Neuronal stem cell (in vitro differentiated cells): ENCODE results near the gene CDH12.

Experiments used
- DNase-seq: peaks from one replicate; pipeline ENCODE4 v3.0.0-alpha.2; 2013; ENCODE audit warnings: low spot score
- H2AFZ ChIP-seq: one replicate; pipeline ENCODE4 v1.6.1; 2013; ENCODE audit warnings: mild to moderate bottlenecking, low read length, inconsistent platforms
- H2AK5ac ChIP-seq: 2 replicates; pipeline ENCODE4 v1.6.1; 2013; ENCODE audit warnings: low read depth, mild to moderate bottlenecking, inconsistent platforms, low read length, moderate library complexity, mixed read lengths
- H2BK120ac ChIP-seq: 2 replicates; pipeline ENCODE4 v1.6.1; 2013; ENCODE audit warnings: low read depth, mild to moderate bottlenecking, inconsistent platforms, low read length, moderate library complexity, mixed read lengths
- H2BK12ac ChIP-seq: one replicate; pipeline ENCODE4 v1.6.1; 2013; ENCODE audit warnings: low read length, inconsistent platforms
- H2BK15ac ChIP-seq: 2 replicates; pipeline ENCODE4 v1.6.1; 2013; ENCODE audit warnings: mild to moderate bottlenecking, low read length, inconsistent platforms, mixed read lengths
- H2BK5ac ChIP-seq: one replicate; pipeline ENCODE4 v1.6.1; 2013; ENCODE audit warnings: inconsistent platforms, mild to moderate bottlenecking, low read length, moderate library complexity
- H3K14ac ChIP-seq: one replicate; pipeline ENCODE4 v1.6.1; 2013; ENCODE audit warnings: low read length, inconsistent platforms
- H3K18ac ChIP-seq: 2 replicates; pipeline ENCODE4 v1.6.1; 2013; ENCODE audit warnings: low read length, inconsistent platforms
- H3K23ac ChIP-seq: 2 replicates; pipeline ENCODE4 v1.6.1; 2013; ENCODE audit warnings: low read depth, mild to moderate bottlenecking, mixed read lengths, low read length, inconsistent platforms; ENCODE audit not compliant: poor library complexity
- H3K27ac ChIP-seq: replicated peaks from 3 replicates; pipeline ENCODE4 v1.5.1; 2013; ENCODE audit warnings: low read length, inconsistent platforms
- H3K27me3 ChIP-seq, 3 experiments: 2 replicates each; pipeline ENCODE4 v1.6.1; 2013; ENCODE audit warnings: low read length in 3 of 3, mild to moderate bottlenecking in 2 of 3, inconsistent platforms in 1 of 3, low read depth in 1 of 3, mixed read lengths in 1 of 3, moderate library complexity in 1 of 3; ENCODE audit not compliant: control insufficient read depth in 3 of 3, insufficient read depth in 3 of 3
- H3K36me3 ChIP-seq, 2 donors: replicated peaks in 1 of 2; 2 replicates each; pipeline ENCODE4 v1.6.1; 2013; ENCODE audit warnings: low read length in 2 of 2; ENCODE audit not compliant: control insufficient read depth in 2 of 2, insufficient read depth in 2 of 2
- H3K4ac ChIP-seq: 2 replicates; pipeline ENCODE4 v1.6.1; 2013; ENCODE audit warnings: inconsistent platforms, mild to moderate bottlenecking, low read length, moderate library complexity
- H3K4me1 ChIP-seq, 2 donors: 1 replicate in 1 of 2; 2 replicates in 1 of 2; pipeline ENCODE4 v1.6.1; 2013; ENCODE audit warnings: low read length in 2 of 2, low read depth in 1 of 2; ENCODE audit not compliant: control insufficient read depth in 2 of 2, insufficient read depth in 1 of 2
- H3K4me2 ChIP-seq: one replicate; pipeline ENCODE4 v1.6.1; 2013; ENCODE audit warnings: mild to moderate bottlenecking, low read length, inconsistent platforms; ENCODE audit not compliant: insufficient read depth, poor library complexity, severe bottlenecking
- H3K4me3 ChIP-seq, 2 donors: 2 replicates each; pipeline ENCODE4 v1.5.1; 2013; ENCODE audit warnings: low read length in 2 of 2, mild to moderate bottlenecking in 2 of 2, inconsistent platforms in 1 of 2, moderate library complexity in 1 of 2
- H3K79me1 ChIP-seq: one replicate; pipeline ENCODE4 v1.6.1; 2013; ENCODE audit warnings: low read depth, mild to moderate bottlenecking, inconsistent platforms, low read length, moderate library complexity
- H3K9ac ChIP-seq: one replicate; pipeline ENCODE4 v1.6.1; 2013; ENCODE audit warnings: mild to moderate bottlenecking, low read depth, low read length, inconsistent platforms; ENCODE audit not compliant: poor library complexity
- H3K9me3 ChIP-seq, 2 donors: replicated peaks in 1 of 2; 2 replicates each; pipeline versions ENCODE3 to v1.6.1; 2013; ENCODE audit warnings: low read length in 2 of 2, mild to moderate bottlenecking in 2 of 2, inconsistent platforms in 1 of 2, low read depth in 1 of 2, mixed read lengths in 1 of 2, moderate library complexity in 1 of 2; ENCODE audit not compliant: control insufficient read depth in 2 of 2, insufficient read depth in 1 of 2
- H4K8ac ChIP-seq: one replicate; pipeline ENCODE4 v1.6.1; 2013; ENCODE audit warnings: low read depth, mild to moderate bottlenecking, inconsistent platforms, low read length, moderate library complexity
- H4K91ac ChIP-seq: one replicate; pipeline ENCODE4 v1.6.1; 2013; ENCODE audit warnings: low read length, low read depth, mild to moderate bottlenecking, inconsistent platforms; ENCODE audit not compliant: poor library complexity
- WGBS, 2 donors: extraction: QIAGEN DNeasy Blood & Tissue Kit; methylation state at CpG; one replicate each; pipeline ENCODE4 v1.1.7; 2013; ENCODE audit warnings: missing lambda C conversion rate in 2 of 2, mixed read lengths in 1 of 2; ENCODE audit not compliant: insufficient read length in 2 of 2, insufficient replicate concordance in 1 of 2; ENCODE audit errors: extremely low coverage in 2 of 2; 5-methylcytosine and 5-hydroxymethylcytosine counted together

Gene CDH12

GRCh38 chr5:21810737-21811316 lies 1042.3 kb downstream of the CDH12 start:
- no peak overlapping the region for H2BK15ac ChIP-seq
- no peaks in the 10 kb centered on the region for H3K4me1 ChIP-seq
- H3K4ac ChIP-seq, result no peak overlapping the region
- H3K4me2 ChIP-seq, result no peak overlapping the region
- H3K23ac ChIP-seq, result no peak overlapping the region
- DNase-seq, result peak; percentile 2
- H3K9ac ChIP-seq, result no peak overlapping the region
- no peaks in the 10 kb centered on the region for H3K27me3 ChIP-seq
- H2AK5ac ChIP-seq, result no peak overlapping the region
- H2AFZ ChIP-seq, result no peak overlapping the region
- H2BK120ac ChIP-seq, result no peak overlapping the region
- H3K27ac ChIP-seq, result no peak overlapping the region
- H3K36me3 ChIP-seq, result no peaks in the 10 kb centered on the region
- no peak overlapping the region for H2BK12ac ChIP-seq
- H4K8ac ChIP-seq, result no peak overlapping the region
- H3K18ac ChIP-seq, result no peak overlapping the region
- no peak overlapping the region for H3K14ac ChIP-seq
- H2BK5ac ChIP-seq, result no peak overlapping the region
- H4K91ac ChIP-seq, result no peak overlapping the region
- no peaks in the 10 kb centered on the region for H3K9me3 ChIP-seq
- H3K79me1 ChIP-seq, result no peaks in the 10 kb centered on the region
- H3K4me3 ChIP-seq, result no peak overlapping the region
- WGBS, 2 donors, result no CpG with 5 or more reads among the region's 5 CpGs

- no peak overlapping the region for H3K18ac ChIP-seq
- H3K4me3 ChIP-seq, result no peak overlapping the region
- H4K91ac ChIP-seq, result no peak overlapping the region
- H3K9me3 ChIP-seq, result no peaks in the 10 kb centered on the region
- H3K4me2 ChIP-seq, result no peak overlapping the region
- no peak overlapping the region for H2AK5ac ChIP-seq
- H2BK5ac ChIP-seq, result no peak overlapping the region
- no peak overlapping the region for H2BK120ac ChIP-seq
- no peak overlapping the region for H2BK12ac ChIP-seq
- H2BK15ac ChIP-seq, result no peak overlapping the region
- no peak overlapping the region for H3K23ac ChIP-seq
- H3K79me1 ChIP-seq, result no peaks in the 10 kb centered on the region
- no peak overlapping the region for H3K14ac ChIP-seq
- no peak for DNase-seq
- no peak overlapping the region for H3K9ac ChIP-seq
- no peak overlapping the region for H4K8ac ChIP-seq
- H3K27me3 ChIP-seq, result no peaks in the 10 kb centered on the region
- no peaks in the 10 kb centered on the region for H3K36me3 ChIP-seq
- no peak overlapping the region for H3K27ac ChIP-seq
- no peaks in the 10 kb centered on the region for H3K4me1 ChIP-seq
- no peak overlapping the region for H3K4ac ChIP-seq
- no peak overlapping the region for H2AFZ ChIP-seq
- WGBS, 2 donors, result no CpG with 5 or more reads among the region's 2 CpGs
These were observed 1043.5 kb downstream of the CDH12 start for GRCh38 chr5:21809611-21810010.

GRCh38 chr5:21807953-21808352 lies 1045.2 kb downstream of the CDH12 start:
- no peak overlapping the region for H3K27ac ChIP-seq
- H2BK5ac ChIP-seq, result no peak overlapping the region
- no peak overlapping the region for H2BK15ac ChIP-seq
- no peak overlapping the region for H4K91ac ChIP-seq
- no peak for DNase-seq
- H3K14ac ChIP-seq, result no peak overlapping the region
- no peak overlapping the region for H2BK12ac ChIP-seq
- H3K9ac ChIP-seq, result no peak overlapping the region
- WGBS, 2 donors, result no CpG with 5 or more reads among the region's 5 CpGs
- no peak overlapping the region for H3K23ac ChIP-seq
- no peak overlapping the region for H3K4me3 ChIP-seq
- H3K36me3 ChIP-seq, result no peaks in the 10 kb centered on the region
- no peak overlapping the region for H2AK5ac ChIP-seq
- no peaks in the 10 kb centered on the region for H3K79me1 ChIP-seq
- no peaks in the 10 kb centered on the region for H3K9me3 ChIP-seq
- H2AFZ ChIP-seq, result no peak overlapping the region
- H3K4me2 ChIP-seq, result no peak overlapping the region
- H3K18ac ChIP-seq, result no peak overlapping the region
- H3K4me1 ChIP-seq, result no peaks in the 10 kb centered on the region
- no peaks in the 10 kb centered on the region for H3K27me3 ChIP-seq
- no peak overlapping the region for H2BK120ac ChIP-seq
- no peak overlapping the region for H3K4ac ChIP-seq
- H4K8ac ChIP-seq, result no peak overlapping the region

GRCh38 chr5:21806943-21807342 lies 1046.2 kb downstream of the CDH12 start:
- H3K4me1 ChIP-seq, result no peaks in the 10 kb centered on the region
- no peak overlapping the region for H3K4me3 ChIP-seq
- H3K18ac ChIP-seq, result no peak overlapping the region
- no peak overlapping the region for H3K23ac ChIP-seq
- DNase-seq, result no peak
- H2BK15ac ChIP-seq, result no peak overlapping the region
- H3K9ac ChIP-seq, result no peak overlapping the region
- no peaks in the 10 kb centered on the region for H3K27me3 ChIP-seq
- H4K91ac ChIP-seq, result no peak overlapping the region
- no peak overlapping the region for H4K8ac ChIP-seq
- H2BK120ac ChIP-seq, result no peak overlapping the region
- no peak overlapping the region for H2AFZ ChIP-seq
- no CpG with 5 or more reads among the region's 1 CpG for WGBS, 2 donors
- H3K4me2 ChIP-seq, result no peak overlapping the region
- H3K79me1 ChIP-seq, result no peaks in the 10 kb centered on the region
- H2BK12ac ChIP-seq, result no peak overlapping the region
- H2AK5ac ChIP-seq, result no peak overlapping the region
- no peak overlapping the region for H3K4ac ChIP-seq
- H3K36me3 ChIP-seq, result no peaks in the 10 kb centered on the region
- no peaks in the 10 kb centered on the region for H3K9me3 ChIP-seq
- H2BK5ac ChIP-seq, result no peak overlapping the region
- no peak overlapping the region for H3K27ac ChIP-seq
- no peak overlapping the region for H3K14ac ChIP-seq
